Nephron (organoid): ENCODE data around the gene NAXE.

ENCODE experiments used
- H3K27ac Mint-ChIP-seq, 3 experiments: 2 replicates each; pipeline ENCODE4 v1.8.0; 2020; ENCODE audit warnings: mixed read lengths in 3 of 3, mild to moderate bottlenecking in 2 of 3, moderate library complexity in 1 of 3
- H3K27me3 Mint-ChIP-seq: 2 replicates; pipeline ENCODE4 v1.8.0; 2021; ENCODE audit warnings: low read depth, mild to moderate bottlenecking, moderate library complexity, mixed read lengths
- H3K36me3 Mint-ChIP-seq: 2 replicates; pipeline ENCODE4 v1.8.0; 2020; ENCODE audit warnings: low read depth, mixed read lengths
- H3K4me1 Mint-ChIP-seq: 2 replicates; pipeline ENCODE4 v1.8.0; 2020; ENCODE audit warnings: mixed read lengths
- H3K4me3 Mint-ChIP-seq, 3 experiments: 2 replicates each; pipeline ENCODE4 v1.8.0; 2020; ENCODE audit warnings: mild to moderate bottlenecking in 3 of 3, mixed read lengths in 3 of 3, moderate library complexity in 2 of 3
- H3K9me3 Mint-ChIP-seq: 2 replicates; pipeline ENCODE4 v1.8.0; 2020; ENCODE audit warnings: mixed read lengths
- TF ChIP-seq, protein P1 (sequence below), 3 experiments: fragments of 200-600 bp; sonication (generic); IDR thresholded peaks; one replicate each; pipeline ENCODE4 v1.5.0; 2021; ENCODE audit warnings: antibody characterized with exemption in 3 of 3; ENCODE audit not compliant: unreplicated experiment in 3 of 3

NAXE gene

DNA sequence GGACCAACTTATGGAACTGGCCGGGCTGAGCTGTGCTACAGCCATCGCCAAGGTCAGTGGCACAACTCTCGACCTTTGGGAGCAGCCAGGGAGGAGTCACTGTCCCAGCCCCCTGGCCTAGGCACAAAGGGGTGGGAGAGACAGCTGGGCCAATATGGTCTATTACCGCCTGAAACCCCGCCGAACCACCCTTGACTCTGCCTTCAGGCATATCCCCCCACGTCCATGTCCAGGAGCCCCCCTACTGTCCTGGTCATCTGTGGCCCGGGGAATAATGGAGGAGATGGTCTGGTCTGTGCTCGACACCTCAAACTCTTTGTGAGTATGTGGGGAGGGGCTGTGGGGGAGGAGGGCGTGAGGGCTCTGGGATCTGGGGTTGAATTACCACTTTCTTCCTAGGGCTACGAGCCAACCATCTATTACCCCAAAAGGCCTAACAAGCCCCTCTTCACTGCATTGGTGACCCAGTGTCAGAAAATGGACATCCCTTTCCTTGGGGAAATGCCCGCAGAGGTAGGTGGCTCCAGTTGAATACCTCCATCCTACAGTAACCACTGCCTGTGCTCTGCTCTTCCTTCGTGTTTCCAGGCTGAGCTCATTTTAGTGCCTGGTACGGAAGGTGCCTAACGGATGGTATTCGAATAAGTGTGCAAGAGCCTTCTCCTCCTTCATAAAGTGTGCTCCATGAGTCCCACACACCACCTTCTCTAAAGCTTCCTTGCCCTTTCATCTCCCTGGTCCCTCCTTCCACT, 758 bp downstream of the NAXE start:
- TF ChIP-seq, protein P1, sequence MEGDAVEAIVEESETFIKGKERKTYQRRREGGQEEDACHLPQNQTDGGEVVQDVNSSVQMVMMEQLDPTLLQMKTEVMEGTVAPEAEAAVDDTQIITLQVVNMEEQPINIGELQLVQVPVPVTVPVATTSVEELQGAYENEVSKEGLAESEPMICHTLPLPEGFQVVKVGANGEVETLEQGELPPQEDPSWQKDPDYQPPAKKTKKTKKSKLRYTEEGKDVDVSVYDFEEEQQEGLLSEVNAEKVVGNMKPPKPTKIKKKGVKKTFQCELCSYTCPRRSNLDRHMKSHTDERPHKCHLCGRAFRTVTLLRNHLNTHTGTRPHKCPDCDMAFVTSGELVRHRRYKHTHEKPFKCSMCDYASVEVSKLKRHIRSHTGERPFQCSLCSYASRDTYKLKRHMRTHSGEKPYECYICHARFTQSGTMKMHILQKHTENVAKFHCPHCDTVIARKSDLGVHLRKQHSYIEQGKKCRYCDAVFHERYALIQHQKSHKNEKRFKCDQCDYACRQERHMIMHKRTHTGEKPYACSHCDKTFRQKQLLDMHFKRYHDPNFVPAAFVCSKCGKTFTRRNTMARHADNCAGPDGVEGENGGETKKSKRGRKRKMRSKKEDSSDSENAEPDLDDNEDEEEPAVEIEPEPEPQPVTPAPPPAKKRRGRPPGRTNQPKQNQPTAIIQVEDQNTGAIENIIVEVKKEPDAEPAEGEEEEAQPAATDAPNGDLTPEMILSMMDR (IDR thresholded peaks at IDR 0.05; ENCODE audit: unreplicated experiment in 3 of 3), result no peak
- Mint-ChIP-seq H3K36me3 (peaks cover 20% of the 10 kb centered on the region), H3K27ac (peak overlapping the region in 2 of 3 experiments; percentile 38 to 63), H3K9me3 (no peaks in the 10 kb centered on the region), H3K4me3 (peak overlapping the region; percentile 84 to 85 (median 84)), H3K4me1 (peaks cover 12% of the 10 kb centered on the region), H3K27me3 (no peaks in the 10 kb centered on the region)

DNA sequence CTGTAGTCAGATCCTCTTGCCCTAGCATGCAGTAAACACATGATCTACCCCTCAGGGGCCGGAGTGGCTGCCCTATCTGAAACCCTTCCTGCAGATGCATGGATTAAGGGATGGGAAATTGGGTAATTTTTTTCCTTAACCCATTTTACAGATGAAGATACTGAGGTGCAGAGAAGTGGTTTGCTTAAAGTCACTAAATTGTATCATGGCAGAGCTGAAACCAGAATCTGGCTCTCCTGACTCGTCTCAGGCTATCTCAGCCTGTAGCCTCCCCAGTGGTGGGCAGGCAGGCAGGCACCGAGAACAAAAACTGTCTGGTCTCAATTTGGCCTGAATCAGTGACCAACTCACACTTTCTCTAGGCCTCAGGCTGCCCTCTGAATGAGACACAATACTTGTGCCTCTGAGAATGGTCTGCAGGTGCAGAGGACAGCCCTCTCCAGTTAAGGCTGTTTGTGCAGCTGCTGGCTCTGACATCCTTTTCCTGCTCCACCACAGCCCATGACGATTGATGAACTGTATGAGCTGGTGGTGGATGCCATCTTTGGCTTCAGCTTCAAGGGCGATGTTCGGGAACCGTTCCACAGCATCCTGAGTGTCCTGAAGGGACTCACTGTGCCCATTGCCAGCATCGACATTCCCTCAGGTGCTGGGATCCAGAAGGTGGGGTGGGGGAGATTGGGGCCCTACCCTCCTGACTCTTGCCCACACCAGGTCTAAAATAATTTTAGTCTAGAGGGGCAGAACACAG, 1.5 kb downstream of the NAXE start:
- Mint-ChIP-seq H3K9me3 (no peaks in the 10 kb centered on the region), H3K4me3 (peak overlapping the region; percentile 84 to 85 (median 84)), H3K4me1 (peaks cover 12% of the 10 kb centered on the region), H3K36me3 (peaks cover 22% of the 10 kb centered on the region), H3K27me3 (no peaks in the 10 kb centered on the region), H3K27ac (peak overlapping the region in 2 of 3 experiments; percentile 38 to 63)
- TF ChIP-seq, protein P1 (IDR thresholded peaks at IDR 0.05; ENCODE audit: unreplicated experiment in 3 of 3), result no peak

GRCh38 chr1:156593661-156593989, 2.0 kb downstream of the NAXE start:
- peaks cover 12% of the 10 kb centered on the region for H3K4me1 Mint-ChIP-seq
- peaks cover 27% of the 10 kb centered on the region for H3K36me3 Mint-ChIP-seq
- no peaks in the 10 kb centered on the region for H3K9me3 Mint-ChIP-seq
- TF ChIP-seq, protein P1 (IDR thresholded peaks at IDR 0.05; ENCODE audit: unreplicated experiment in 3 of 3), result no peak
- no peaks in the 10 kb centered on the region for H3K27me3 Mint-ChIP-seq
- no peak overlapping the region for H3K27ac Mint-ChIP-seq
- H3K4me3 Mint-ChIP-seq, result peak overlapping the region in 2 of 3 experiments; percentile 31 to 85

- peaks cover 30% of the 10 kb centered on the region for H3K36me3 Mint-ChIP-seq
- TF ChIP-seq, protein P1 (IDR thresholded peaks at IDR 0.05; ENCODE audit: unreplicated experiment in 3 of 3), result no peak
Observed at GRCh38 chr1:156594190-156594589, 2.6 kb downstream of the NAXE start.

GRCh38 chr1:156595016-156595415, 3.4 kb downstream of the NAXE start:
- peaks cover 30% of the 10 kb centered on the region for H3K36me3 Mint-ChIP-seq
- TF ChIP-seq, protein P1 (IDR thresholded peaks at IDR 0.05; ENCODE audit: unreplicated experiment in 3 of 3), result no peak
- peak overlapping the region in 2 of 3 experiments; percentile 3 to 30 for H3K27ac Mint-ChIP-seq
- peaks cover 12% of the 10 kb centered on the region for H3K4me1 Mint-ChIP-seq
- peak overlapping the region; percentile 7 to 50 (median 16) for H3K4me3 Mint-ChIP-seq
- no peaks in the 10 kb centered on the region for H3K27me3 Mint-ChIP-seq
- H3K9me3 Mint-ChIP-seq, result no peaks in the 10 kb centered on the region

More at GRCh38 chr1:156594190-156594589, 2.6 kb downstream of the NAXE start:
- Mint-ChIP-seq H3K4me1 (peaks cover 12% of the 10 kb centered on the region), H3K9me3 (no peaks in the 10 kb centered on the region), H3K4me3 (peak overlapping the region in 2 of 3 experiments; percentile 24 to 31), H3K27me3 (no peaks in the 10 kb centered on the region), H3K27ac (peak overlapping the region in 1 of 3 experiments; percentile 48)
